GM18505 (cell line): ENCODE results near the gene FNDC11.

ENCODE experiments used
- ATAC-seq: cut with Tn5 transposase; IDR thresholded peaks from one replicate; pipeline ENCODE4 v1.9.1; 2021; ENCODE audit not compliant: unreplicated experiment
- POLR2A ChIP-seq: IDR thresholded peaks from 4 replicates; pipeline ENCODE4 v1.6.1; 2011; ENCODE audit warnings: borderline replicate concordance; ENCODE audit not compliant: insufficient read depth, insufficient read length; ENCODE audit errors: extremely low read depth

The FNDC11 gene

GRCh38 chr20:63587256-63587655, 33.3 kb downstream of the FNDC11 start:
- TF ChIP-seq POLR2A, result no peak
- no peak for ATAC-seq

- no peak for TF ChIP-seq POLR2A
- no peak for ATAC-seq
Measured at GRCh38 chr20:63587776-63588591, 34.0 kb downstream of the FNDC11 start.

GRCh38 chr20:63588641-63589041, 34.7 kb downstream of the FNDC11 start:
- no peak for ATAC-seq
- no peak for TF ChIP-seq POLR2A

GRCh38 chr20:63589261-63590217, 35.6 kb downstream of the FNDC11 start:
- ATAC-seq, result no peak
- TF ChIP-seq POLR2A, result no peak

GRCh38 chr20:63590218-63591146, 36.5 kb downstream of the FNDC11 start:
- TF ChIP-seq POLR2A, result no peak

GRCh38 chr20:63591147-63591533, 37.2 kb downstream of the FNDC11 start:
- ATAC-seq, result no peak
- TF ChIP-seq POLR2A, result no peak

More at GRCh38 chr20:63590218-63591146, 36.5 kb downstream of the FNDC11 start:
- ATAC-seq, result no peak

- no peak for ATAC-seq
- TF ChIP-seq POLR2A, result no peak
Measured at GRCh38 chr20:63591786-63592355, 37.9 kb downstream of the FNDC11 start.

- no peak for ATAC-seq
- TF ChIP-seq POLR2A, result no peak
Measured at GRCh38 chr20:63592661-63593060, 38.7 kb downstream of the FNDC11 start.

- ATAC-seq, result no peak
- TF ChIP-seq POLR2A, result no peak
Measured at GRCh38 chr20:63594043-63594561, 40.1 kb downstream of the FNDC11 start.

GRCh38 chr20:63595416-63596127, 41.6 kb downstream of the FNDC11 start:
- TF ChIP-seq POLR2A, result no peak
- no peak for ATAC-seq

- no peak for TF ChIP-seq POLR2A
- no peak for ATAC-seq
Measured at GRCh38 chr20:63596423-63596822, 42.5 kb downstream of the FNDC11 start.
